Mammary epithelial cell (primary cell): ENCODE results near the gene FBXO31.

ENCODE experiments used
- CTCF ChIP-seq, 2 donors: IDR thresholded peaks in 1 of 2; conservative IDR thresholded peaks in 1 of 2; 2 replicates each; pipeline ENCODE4 v1.5.1; 2011 to 2012; ENCODE audit warnings: inconsistent platforms in 2 of 2, low read length in 2 of 2, mild to moderate bottlenecking in 2 of 2, control low read depth in 1 of 2, low read depth in 1 of 2; ENCODE audit not compliant: insufficient read depth in 1 of 2; ENCODE audit errors: extremely low read depth in 1 of 2
- EZH2 ChIP-seq: IDR thresholded peaks from 2 replicates; pipeline ENCODE4 v1.6.1; 2012; ENCODE audit warnings: low read length, inconsistent platforms, borderline replicate concordance

GRCh38 chr16:87361916-87362619 is 21.5 kb downstream of the FBXO31 start:
- TF ChIP-seq CTCF (conservative IDR thresholded peaks at IDR 0.05 in 1 of 2, IDR thresholded peaks at IDR 0.05 in 1 of 2; ENCODE audit: extremely low read depth in 1 of 2, insufficient read depth in 1 of 2, low read depth in 1 of 2, low read length in 2 of 2) (no peak), EZH2 (no peak)
